CD4-positive, alpha-beta T cell treated with Interleukin-12 subunit alpha and Interleukin-12 subunit beta, for 1 hour (primary cell): Measurements from ENCODE around the gene SH3RF3.

ENCODE experiments used
- DNase-seq: peaks from one replicate; pipeline ENCODE4 v3.0.0-alpha.2; 2020

SH3RF3 gene

DNA sequence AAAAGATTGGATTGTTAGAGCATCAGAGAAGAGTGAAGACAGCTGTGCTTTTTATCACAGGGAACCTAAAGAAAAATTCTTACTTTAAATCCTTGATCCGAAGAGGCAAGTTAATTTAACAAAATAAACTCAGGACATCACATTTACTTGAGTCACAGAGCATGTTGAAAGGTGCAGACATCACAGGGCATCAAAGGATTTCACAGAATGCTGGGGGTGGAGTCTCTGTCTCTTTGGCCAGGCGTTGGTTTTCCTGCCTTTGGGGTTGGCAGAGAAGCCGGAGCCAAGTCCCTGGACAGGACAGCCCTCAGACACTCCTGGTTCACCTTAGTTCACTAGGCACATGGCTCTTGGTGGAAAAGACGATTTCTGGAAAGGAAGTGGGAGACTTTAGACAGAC, 56.3 kb downstream of the SH3RF3 start:
- DNase-seq: no peak

DNA sequence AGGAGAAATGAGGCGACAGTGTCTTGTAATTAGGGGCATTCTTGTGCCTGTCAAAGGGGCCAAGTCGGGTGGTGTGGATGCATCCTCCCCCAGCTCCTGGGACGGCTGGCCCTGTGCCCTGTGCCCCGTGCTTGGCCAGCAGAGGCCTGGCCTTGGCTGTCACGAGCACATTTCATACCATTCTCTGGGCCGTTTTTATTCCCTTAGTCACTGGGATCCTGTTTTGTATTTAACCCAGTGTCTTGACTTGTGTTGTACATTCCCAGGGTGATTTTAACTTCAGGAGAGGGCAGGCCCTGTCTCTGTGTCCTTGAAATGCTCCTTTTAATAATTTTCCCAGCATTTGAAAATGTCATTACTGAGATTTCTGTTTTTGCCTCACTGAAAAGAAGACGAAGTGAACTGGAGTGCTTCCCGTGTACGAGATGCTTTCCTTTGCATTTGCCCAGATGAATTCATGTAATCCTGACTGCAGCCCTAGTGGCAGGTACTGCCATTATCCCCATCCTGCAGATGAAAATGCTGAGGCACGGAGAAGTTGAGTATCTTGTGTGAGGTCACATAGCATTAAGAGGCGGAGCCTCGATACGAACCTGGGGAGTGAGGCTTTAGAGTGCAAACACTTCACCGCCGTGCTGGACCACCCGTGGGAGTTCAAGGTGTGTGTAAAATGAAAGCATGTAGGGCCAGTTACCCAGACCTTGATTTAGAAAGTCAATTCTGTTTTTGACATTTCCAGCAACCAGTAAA, 57.0 kb downstream of the SH3RF3 start:
- no peak for DNase-seq

DNA sequence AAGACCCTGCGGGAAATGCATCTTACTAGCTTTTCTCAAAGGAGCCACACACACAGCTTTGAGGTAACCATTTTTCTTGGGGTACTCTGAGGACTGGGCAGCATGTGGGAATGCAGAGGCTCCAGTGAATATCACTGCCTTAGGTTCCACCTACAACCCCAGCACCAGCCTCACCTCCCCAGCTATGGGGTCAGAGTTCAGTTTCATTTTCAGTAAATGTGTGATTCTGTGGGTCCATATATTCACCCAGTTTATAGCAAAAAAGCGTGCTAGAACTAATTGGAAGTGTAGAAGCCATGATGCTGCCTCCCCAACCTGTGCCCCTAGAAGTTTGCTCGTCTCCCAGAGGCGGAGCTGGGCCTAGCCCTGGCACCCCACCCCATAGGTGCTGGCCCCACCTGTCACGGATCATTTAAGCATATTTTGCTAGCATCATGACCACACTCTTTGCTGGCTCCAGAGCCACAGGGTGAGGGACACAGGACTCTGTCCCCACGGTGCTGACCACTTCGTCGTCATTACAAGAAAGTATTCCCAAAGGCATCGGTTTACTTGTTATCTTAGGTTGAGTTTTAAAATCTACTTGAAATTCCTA, 57.7 kb downstream of the SH3RF3 start:
- DNase-seq: no peak

DNA sequence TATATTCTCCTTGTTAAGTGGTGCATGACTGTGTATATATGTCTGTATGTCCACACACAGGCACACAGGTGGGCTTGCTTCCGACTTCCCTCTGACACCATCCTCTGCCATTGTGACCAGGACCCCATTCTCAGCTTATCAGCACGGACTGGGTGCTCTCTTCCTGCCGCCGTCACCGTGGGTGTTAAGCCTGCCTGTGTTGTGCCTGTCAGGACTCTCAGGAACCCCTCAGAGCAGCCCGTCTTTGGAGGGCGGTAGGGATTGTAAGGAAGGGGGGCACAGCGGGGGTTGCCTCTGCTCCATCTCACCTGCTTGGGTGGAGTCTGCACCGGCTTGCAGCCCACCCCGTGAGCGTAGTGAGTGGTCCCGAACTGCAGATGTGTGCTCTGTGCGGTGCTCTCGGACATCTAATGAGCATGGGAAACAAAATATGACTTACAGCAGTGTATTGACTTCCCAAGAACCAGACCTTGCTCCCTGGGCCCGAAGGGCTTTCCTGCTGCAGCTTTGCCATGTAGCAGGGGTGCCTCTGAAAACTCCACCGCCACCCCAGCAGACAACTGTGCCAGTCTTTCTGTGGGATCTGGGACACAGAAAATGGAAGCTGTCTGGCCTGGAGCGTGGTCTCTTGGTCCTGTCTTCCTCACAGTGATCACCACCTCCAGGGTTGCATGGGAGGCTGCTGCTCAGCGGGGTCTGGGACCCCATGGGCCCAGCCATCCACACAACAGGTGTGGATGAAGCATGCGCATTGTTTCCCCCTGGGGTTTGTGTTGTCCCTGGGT, 58.9 kb downstream of the SH3RF3 start:
- no peak for DNase-seq

DNA sequence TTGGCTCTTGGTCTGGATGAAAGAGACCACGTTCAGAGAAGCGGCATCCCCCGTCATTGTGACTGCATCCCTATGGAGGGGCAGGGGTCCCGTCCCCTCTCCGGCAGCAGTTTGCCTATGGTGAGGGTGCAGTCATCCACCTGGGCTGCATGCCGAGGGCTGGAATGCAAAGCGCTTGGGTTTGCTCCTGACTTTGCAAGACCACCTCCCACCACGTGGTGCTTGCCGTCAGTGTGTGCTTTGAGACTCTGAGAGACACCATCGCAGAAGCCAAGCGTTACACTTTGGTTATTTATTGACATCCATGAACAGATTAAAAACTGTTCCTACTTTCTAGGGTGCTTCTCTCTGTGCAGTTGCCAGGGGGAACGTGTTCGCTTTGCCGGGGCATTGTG, 59.5 kb downstream of the SH3RF3 start:
- no peak for DNase-seq

DNA sequence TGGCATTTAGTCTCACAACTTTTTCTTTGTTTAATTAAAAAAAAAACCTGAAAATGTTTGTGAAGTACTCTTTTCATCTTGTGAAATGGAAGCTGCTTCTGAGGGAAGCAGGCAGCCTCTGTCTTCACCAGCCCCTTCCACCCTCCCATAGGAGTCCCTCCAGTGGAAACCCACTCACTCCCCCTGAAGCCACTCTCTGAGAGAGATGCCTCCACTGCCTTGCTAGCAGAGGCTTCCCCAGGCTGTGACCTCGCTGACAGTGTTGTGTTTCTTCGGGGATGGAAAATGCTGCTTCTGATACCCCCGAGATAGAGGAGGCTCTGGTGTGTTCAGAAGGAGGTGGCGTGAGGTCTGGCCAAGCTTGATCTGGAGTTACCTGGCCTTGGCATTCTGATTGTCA, 59.9 kb downstream of the SH3RF3 start:
- DNase-seq: no peak

DNA sequence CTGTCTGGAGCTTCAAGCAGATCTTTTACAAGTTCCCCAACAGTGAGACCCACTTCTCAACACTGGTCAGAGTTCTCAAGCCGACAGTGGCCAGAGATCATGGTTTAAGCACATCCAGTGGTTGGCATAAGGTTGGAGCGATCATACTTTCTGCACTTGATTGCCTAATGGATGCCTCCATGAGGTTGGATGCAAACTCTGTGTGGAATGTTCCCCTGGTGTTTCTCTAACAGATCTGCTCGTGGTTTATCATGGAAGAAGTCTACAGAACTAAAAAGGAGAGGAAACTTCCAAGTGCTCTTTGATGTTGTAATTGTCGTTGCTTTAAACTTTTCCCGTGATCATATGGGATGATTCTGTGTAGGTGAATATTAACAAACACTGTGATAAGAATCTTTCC, 60.7 kb downstream of the SH3RF3 start:
- DNase-seq: no peak

DNA sequence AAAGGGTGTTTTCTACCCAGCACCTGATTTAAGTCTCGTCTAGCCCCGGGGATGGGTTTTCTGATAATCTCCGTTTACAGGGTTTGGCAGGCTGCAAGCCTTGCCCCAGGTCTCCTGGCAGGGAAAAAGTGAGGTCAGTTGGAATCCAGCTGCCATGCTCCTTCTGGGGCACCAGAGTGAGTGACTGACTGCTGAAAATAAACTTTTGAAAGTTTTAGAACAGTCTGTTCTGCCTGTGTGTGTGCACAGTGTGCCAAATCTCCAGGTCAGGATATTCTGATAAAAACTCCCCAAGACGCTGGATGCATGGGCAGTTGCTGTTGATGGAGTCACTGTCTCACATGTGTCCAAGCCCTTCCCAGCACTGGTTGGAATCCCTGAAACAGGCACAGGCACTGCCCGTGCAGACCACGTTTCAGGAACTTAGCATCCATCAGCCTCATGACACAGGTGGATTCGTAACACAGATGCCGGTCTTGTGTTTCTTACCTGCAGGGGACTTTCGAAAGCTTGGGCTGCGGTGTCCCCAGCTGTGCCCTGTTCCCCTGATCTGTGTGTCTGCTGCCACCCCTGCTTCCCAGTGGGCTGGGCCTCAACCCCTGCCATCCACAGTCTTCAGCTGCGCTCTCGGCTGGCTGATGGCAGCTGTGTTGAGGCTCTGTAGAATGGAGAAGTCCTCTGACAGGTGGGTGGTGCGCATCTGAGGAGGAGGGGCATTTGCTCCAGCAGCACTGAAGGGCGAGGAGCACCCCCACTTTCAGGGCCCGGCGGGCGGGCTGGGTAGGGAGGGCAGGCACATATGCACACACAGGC, 65.0 kb downstream of the SH3RF3 start:
- DNase-seq: no peak

DNA sequence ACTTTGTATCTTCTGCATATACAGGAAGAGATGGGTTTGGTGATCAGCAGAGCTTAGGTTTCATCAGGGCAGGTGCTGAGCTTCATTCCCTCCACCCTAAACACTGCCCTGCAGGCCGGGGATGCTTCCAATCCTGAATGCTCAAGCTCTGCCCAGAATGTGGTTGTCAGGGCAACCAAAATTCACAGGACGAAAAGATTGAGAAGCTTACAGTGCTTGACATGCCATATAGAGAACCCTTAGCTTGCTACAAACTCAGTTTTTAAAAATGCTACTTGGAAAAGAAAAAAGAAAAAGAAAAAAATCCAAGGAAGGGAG, 65.6 kb downstream of the SH3RF3 start:
- no peak for DNase-seq

DNA sequence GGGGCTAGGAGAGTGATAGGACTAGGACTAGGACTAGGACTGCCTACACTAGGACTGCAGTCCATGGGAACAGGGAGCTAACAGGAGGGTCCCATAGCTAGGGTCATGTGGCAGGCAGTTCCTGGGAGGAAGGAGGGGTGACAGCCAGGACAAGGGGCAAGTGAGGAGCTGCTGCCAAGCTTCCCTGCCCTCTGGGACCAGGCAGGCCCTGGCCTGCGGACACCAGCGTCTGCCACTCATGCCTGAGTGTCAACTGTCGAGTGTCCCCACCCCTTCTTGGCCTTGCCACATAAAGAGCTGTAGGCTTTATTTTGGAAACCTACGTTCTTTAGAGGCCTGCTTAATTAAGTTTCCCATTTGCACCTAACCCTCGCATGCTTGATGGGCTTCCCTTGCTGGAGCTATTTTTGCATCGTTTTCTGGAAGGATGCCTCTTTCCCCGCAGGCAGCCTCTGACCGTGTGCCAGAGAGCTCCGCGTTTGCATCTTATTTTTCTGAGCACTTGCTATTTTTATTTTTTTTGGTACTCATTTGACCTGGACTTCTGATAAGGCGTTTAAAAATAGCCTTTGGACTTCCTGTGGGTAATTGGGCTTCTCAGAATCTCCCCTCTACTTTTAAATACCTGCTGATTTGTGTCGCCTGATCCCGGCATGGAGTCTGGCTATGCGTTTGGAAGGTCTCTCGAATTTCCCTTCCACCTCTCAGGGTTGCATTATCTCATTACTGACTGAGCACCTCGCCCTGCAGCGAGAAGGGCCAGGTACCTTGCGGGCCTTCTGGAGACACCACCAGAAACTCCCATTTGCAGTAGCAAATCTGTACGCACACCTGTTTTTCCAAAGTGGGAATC, 66.4 kb downstream of the SH3RF3 start:
- DNase-seq: no peak

DNA sequence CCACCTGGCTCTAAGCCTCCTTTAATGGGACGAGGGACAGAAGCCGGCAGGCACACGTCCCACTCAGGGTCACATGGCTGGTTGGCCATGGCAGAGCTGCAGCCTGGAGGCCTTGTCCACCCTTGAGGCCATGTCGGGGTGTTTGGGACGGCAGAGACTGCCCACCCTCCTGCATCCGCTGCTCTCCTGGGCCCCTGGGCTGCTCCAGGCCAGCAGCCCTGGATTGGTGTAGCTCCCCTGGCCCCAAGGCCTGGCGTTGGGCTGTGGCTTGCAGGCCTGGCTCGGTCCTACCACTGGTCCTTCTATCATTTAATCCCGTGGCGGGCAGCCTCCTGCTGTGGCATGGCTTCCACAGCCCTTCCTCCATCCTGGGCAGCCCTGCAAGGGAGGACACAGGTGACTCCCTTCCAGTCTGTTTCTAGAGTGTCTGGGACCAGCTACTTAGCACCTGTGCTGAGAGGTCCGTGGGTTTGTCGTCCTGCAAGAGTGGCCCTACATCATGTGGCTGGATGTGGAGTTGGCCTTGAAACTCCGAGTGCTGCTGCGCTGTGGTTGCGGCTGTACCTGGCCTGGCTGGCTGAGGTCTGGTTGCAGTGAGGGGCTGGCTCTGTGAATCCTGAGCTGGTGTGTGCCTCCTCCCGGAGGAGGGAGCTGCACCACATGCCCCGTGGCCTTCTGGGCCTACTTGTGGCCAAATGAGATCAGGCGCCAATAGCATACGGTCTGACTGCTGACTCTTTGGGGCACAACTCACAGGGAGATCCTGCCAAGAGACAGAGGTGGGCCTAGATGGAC, 67.3 kb downstream of the SH3RF3 start:
- no peak for DNase-seq

DNA sequence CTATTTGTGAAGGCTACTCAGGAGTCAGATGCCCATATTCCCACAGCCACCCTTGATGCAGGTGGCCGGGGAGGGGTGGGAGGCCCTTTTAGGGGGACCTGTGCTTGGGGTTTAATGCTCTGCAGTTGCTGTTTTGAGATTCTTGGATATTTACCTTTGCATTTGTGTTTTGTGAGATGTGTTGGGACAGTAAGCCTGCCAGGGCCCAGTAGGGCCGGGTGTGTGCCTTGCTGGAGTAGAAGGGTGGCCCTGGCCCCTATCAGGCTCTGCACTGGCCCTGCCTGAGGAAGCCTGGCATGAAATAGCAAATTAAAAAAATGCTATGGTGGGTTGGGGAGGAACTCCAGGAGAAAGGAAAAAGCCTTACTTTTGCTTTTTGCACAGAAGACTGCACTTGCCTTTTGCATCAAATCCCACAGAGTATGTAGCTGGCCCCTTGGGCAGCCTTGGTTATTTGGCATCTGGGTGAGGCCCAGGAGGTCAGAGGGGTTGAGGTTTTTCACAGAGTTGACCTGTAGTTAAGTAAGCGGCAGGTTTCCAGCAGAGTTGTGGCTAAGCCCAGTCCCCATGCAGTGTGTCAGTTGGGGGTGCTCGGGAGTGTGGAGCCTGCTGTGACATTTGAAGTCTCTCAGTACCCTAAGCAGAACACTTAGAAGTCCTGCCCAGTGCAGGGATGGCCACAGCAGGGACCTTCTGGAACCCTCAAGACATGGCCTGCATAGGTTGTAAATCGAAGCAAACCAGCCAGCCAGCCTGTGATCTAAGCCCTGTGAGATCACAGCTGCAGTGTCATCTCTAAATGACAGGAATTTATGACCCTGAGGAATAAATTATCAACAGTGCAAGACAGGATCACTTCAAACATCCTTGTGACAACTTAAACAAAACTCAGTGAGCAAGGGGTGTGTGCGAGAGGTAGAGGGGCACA, 68.8 kb downstream of the SH3RF3 start:
- no peak for DNase-seq

DNA sequence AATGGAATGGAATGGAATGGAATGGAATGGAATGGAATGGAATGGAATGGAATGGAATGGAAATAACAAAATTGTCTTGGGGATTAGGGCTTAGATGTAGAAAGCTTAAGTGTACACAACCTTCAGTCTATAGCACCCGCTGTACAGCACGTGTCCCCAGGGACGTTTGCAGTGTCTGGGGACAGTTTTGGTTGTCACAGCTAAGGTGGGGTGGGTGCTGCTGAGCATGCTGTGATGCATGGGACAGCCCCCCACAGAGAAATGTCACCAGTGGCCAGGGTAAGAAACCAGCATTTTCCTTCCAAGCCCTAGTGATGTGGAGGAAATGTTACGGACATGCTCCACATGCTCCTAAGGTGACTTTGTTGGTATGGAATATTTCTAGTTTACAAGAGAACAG, 70.8 kb downstream of the SH3RF3 start:
- no peak for DNase-seq

DNA sequence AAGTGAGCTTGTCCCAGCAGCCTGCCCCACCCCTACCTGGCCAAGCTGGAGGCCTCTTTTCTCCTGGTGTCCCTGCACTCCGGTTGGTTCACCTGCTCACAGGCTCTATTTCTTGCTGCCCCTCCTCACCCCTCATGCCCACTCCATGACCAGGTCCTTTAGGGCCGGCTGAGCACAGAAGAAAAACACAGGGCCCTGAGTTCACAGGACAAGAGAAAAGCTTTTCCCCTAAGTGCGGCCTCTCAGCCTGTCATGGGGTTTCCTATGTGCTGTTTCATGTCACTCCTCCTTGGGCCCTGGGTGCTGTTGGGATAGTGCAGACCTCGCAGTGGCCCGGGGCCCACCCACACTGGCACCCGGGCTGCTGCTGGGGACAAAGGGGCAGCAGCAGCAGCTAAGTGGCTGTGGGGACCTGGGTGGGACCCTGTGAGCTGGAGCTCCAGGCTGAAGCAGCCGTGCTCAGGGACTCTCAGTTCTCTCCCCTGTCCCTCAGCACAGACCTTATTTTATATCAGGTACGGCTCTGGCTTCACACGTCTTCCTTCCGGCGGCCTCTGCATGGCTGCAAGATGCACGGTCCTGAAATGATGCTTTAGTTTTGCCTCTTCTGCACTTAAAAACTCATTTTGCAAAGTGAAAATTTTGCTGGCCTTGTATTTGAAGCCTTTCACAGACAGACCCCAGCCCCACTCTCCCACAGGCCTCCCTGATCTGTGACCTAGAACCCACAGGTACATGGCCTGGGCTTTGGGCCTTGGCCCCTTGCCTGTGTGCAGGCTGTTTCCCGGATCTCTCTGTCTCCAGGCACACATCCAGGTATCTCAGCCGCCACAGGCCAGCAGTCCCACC, 71.8 kb downstream of the SH3RF3 start:
- DNase-seq: no peak

DNA sequence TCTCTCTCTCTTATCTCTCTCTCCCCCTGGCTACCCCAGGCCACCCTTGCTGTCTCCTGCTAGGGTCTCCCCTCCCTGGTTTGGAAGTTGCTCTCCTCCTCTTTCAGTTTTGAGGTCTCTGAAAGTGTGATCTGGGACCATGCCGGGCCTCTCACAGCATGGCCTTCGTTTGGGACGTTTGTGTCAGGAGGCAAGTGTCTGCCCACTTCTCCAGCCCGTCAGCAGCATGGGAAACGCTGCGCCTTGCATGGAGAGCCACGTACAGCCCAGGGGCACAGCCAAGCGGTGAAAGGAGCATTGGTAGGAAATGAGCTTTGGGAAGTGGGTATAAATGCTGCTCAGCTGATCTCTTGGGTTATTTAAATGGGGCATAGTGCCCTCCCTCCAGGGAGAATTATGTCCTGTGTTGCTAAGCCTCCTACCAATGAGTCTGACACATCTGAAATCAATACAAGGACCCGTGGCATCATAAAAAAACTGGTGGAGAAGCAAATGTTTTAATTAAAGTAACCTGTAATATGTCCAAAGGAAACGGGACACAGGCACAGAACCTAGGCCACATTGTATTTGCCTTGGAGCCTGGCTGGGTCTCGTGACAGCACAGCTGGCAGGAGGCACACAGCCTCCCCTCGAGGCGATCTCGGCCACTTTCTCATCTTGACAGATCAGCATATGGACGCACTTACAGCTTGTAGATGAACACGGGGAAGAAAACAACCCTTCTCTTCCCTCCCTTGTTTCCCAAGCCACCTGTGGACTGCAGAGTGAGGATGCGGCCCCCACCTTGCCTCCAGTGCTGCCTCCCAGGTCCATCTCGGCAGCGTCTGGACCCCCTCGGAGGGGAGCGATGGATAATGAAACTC, 72.7 kb downstream of the SH3RF3 start:
- no peak for DNase-seq

DNA sequence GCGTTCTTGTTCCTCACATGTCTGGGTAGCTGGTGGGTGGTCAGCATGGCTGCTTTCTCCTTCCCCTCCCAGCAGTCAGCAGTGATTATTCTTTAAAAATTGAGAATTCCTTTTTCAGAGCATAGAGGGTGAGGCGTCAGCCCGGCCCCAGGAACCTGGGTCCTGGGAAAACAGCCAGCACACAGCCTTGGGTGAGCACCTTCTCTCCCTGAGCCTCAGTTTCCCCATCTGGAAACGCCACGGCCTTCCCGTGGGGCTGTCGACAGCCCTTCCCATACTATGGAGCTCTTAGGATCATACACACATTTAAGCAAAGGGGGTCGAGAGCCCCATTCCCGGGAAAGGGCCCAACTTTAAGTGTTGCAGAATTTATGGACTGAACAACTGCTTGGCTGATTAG, 73.5 kb downstream of the SH3RF3 start:
- DNase-seq: no peak

DNA sequence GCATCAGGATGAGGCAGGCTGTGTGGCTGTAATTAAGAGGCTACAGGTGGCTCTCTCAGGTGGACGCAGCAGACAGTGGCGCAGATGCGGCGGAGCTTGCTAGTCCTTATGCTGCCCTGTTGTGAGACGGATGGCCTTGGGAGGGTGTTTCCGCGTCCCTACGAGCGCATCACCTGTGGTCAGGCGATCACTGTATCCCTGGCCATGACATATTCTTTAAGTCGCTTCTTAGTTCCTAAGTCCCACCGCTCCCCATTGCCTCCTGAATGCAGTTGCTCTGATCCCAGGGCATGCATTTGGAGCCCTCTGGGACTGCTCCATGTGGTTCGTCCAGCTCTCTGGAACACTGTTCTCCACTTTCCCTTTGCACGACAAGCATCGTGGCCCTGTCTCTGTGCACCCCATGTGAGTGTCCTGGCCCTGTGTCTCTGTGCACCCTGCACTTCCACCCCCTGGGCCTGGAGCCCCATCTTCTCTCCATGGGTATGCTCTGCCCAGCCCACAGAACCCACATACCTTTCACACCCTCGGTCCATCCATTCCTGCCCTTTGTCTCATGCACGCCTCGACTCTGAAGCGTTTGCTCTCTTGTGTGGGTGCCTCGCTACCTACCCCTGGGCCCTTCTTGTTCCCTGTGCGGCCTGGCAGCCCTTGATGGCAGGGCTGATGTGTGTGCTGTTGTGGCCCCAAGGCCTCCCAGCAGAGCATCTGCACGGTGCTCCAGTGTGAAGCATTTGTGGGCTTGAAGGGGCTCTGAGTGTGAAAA, 74.4 kb downstream of the SH3RF3 start:
- no peak for DNase-seq

DNA sequence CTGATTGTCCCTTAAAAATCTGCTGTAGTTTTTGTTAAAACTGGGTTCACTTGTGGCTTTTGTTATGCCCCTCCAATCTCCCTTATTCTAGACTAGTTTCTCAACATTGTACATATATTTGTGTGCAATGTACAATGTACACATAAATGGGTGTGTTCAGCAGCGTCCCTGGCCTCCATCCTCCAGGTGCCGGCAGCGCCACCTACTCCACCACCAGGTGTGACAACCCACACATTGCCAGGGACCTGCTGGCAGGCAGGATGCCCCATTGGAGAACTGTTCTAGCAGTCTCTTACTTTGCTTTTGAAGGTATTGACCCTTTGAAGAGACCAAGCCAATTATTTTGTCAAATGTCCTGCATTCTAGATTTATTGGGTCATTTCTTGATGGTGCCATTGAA, 75.4 kb downstream of the SH3RF3 start:
- no peak for DNase-seq
